Aorta (tissue), 5 donors: Measurements from ENCODE around the gene STAP2. TPM values are rescaled to one million over a fixed set of nuclear protein-coding genes. Genes with fewer than 3 reads are reported as not detected.
"Not testable (repeated sequence)": the region's sequence is repeated elsewhere in the genome, so short reads cannot be mapped to it uniquely, and the experiment has no call there.

Experiments used
- ATAC-seq: fragments of 200-7000 bp; cut with Tn5 transposase; one replicate; pipeline ENCODE4 v1.9.1; 2022; ENCODE audit warnings: moderate library complexity; ENCODE audit not compliant: low FRiP score
- DNase-seq, 2 donors: peaks; one replicate each; pipeline ENCODE4 v3.0.0-alpha.2; 2020
- H3K27ac ChIP-seq, 2 donors: one replicate each; pipeline ENCODE4 v1.5.1; 2013; ENCODE audit warnings: low read length in 2 of 2, mild to moderate bottlenecking in 2 of 2, moderate library complexity in 2 of 2, control low read depth in 1 of 2, inconsistent platforms in 1 of 2, low read depth in 1 of 2
- H3K27me3 ChIP-seq, 2 donors: one replicate each; pipeline ENCODE4 v1.6.1; 2013; ENCODE audit warnings: control low read depth in 1 of 2, low read length in 1 of 2, mild to moderate bottlenecking in 1 of 2, moderate library complexity in 1 of 2; ENCODE audit not compliant: insufficient read depth in 2 of 2, control insufficient read depth in 1 of 2
- H3K36me3 ChIP-seq, 2 donors: one replicate each; pipeline ENCODE4 v1.6.1; 2013; ENCODE audit warnings: control low read depth in 1 of 2, low read length in 1 of 2, mild to moderate bottlenecking in 1 of 2; ENCODE audit not compliant: insufficient read depth in 2 of 2, control insufficient read depth in 1 of 2
- H3K4me1 ChIP-seq, 2 donors: one replicate each; pipeline ENCODE4 v1.6.1; 2013; ENCODE audit warnings: low read length in 2 of 2, control low read depth in 1 of 2, mild to moderate bottlenecking in 1 of 2, moderate library complexity in 1 of 2; ENCODE audit not compliant: insufficient read depth in 2 of 2, control insufficient read depth in 1 of 2
- H3K4me3 ChIP-seq, 2 donors: one replicate each; pipeline ENCODE4 v1.5.1; 2013; ENCODE audit warnings: low read length in 2 of 2, control low read depth in 1 of 2, mild to moderate bottlenecking in 1 of 2
- H3K9me3 ChIP-seq: one replicate; pipeline ENCODE4 v1.6.1; 2013; ENCODE audit warnings: mild to moderate bottlenecking, low read length; ENCODE audit not compliant: control insufficient read depth
- WGBS, 2 donors: extraction: QIAGEN DNeasy Blood & Tissue Kit; methylation state at CpG; one replicate each; pipeline ENCODE4 v1.1.7; 2013; 5-methylcytosine and 5-hydroxymethylcytosine counted together
- intact Hi-C, 2 donors: fragments of 100-400 bp; cut with DNase I; formaldehyde crosslinking; loops; one replicate each; pipeline versions ENCODE4 v1.14.2 to v1.15.0; 2022
- polyA plus RNA-seq, 2 donors: library from polyadenylated mRNA; stranded (reverse); fragments of 200-250 nt; gene quantifications; one replicate each; pipeline ENCODE4 v1.2.3, GENCODE V29; 2013
- total RNA-seq, 2 donors: library from RNA; stranded (reverse); fragmentation: NEBNext Ultra II Directional; extraction: Animal tissue kit (Norgen Biotek cat#: 25700); gene quantifications; one replicate each; pipeline ENCODE4 v1.2.1, GENCODE V29; 2021
- donor health status: healthy with polysubstance abuse.
- donor health status: Bipolar disorder and iron deficiency.
- donor health status: DM: no; HTN: no; CAD: no.
- donor health status: DM: no; HTN: no; CAD: no.
- donor health status: DM: yes; HTN: yes; CAD: no.

Gene STAP2
- total and polyA plus RNA-seq, 4 donors, result 0.13 to 27.8 (median 2.1) TPM

DNA sequence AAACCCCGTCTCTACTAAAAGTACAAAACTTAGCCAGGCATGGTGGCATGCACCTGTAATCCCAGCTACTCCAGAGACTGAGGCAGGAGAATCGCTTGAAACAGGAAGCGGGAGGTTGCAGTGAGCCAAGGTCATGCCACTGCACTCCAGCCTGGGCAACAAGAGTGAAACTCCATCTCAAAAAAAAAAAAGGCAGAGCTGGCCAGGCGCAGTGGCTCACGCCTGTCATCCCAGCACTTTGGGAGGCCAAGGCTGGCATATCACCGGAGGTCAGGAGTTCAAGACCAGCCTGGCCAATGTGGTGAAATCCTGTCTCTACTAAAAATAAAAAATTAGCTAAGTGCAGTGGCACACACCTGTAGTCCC lies 64.3 kb downstream of the STAP2 start:
- ATAC-seq, DNase-seq, H3K9me3 ChIP-seq, H3K27ac ChIP-seq, intact Hi-C loops, H3K36me3 ChIP-seq, H3K4me1 ChIP-seq, H3K27me3 ChIP-seq, H3K4me3 ChIP-seq: not testable (repeated sequence)
- WGBS, 2 donors, result 90 to 91% methylated on average over 6 of the region's 6 CpGs

Other genes with a start within 250 kb of the STAP2 start
- 10 to 100 TPM; 80.8 to 97.8 TPM for gene MAP2K2, start 214.7 kb downstream of the STAP2 start, total RNA-seq
- gene MAP2K2, start 214.7 kb downstream of the STAP2 start, polyA plus RNA-seq, result 100 to 1,000 TPM in 1 of 2 donors, 10 to 100 TPM in 1; 82.4 to 230 TPM
- gene CREB3L3, start 185.2 kb downstream of the STAP2 start, total RNA-seq, result not detected
- gene CREB3L3, start 185.2 kb downstream of the STAP2 start, polyA plus RNA-seq, result 10 to 100 TPM in 1 of 2 donors, under 1 TPM in 1; 0.15 to 25.2 TPM
- 10 to 100 TPM; 19.4 to 23.5 TPM for gene SIRT6, start 156.3 kb downstream of the STAP2 start, total RNA-seq
- 10 to 100 TPM; 13.5 to 26.1 TPM for gene SIRT6, start 156.3 kb downstream of the STAP2 start, polyA plus RNA-seq
- under 1 TPM; 0.29 to 0.63 TPM for gene ANKRD24, start 156.1 kb downstream of the STAP2 start, total RNA-seq
- 1 to 10 TPM in 1 of 2 donors, under 1 TPM in 1; 0.74 to 1.6 TPM for gene ANKRD24, start 156.1 kb downstream of the STAP2 start, polyA plus RNA-seq
- 1 to 10 TPM; 3.3 to 3.7 TPM for gene EBI3, start 109.3 kb downstream of the STAP2 start, total RNA-seq
- 1 to 10 TPM; 1.3 to 7.9 TPM for gene EBI3, start 109.3 kb downstream of the STAP2 start, polyA plus RNA-seq
- 10 to 100 TPM; 12.5 to 15.0 TPM for gene YJU2, start 91.7 kb downstream of the STAP2 start, total RNA-seq
- gene YJU2, start 91.7 kb downstream of the STAP2 start, polyA plus RNA-seq, result 10 to 100 TPM; 12.4 to 25.2 TPM
- not detected for gene SHD, start 59.6 kb downstream of the STAP2 start, total RNA-seq
- gene SHD, start 59.6 kb downstream of the STAP2 start, polyA plus RNA-seq, result 1 to 10 TPM in 1 of 2 donors, not detected in 1; 1.5 TPM
- gene TMIGD2, start 36.4 kb downstream of the STAP2 start, total RNA-seq, result under 1 TPM in 1 of 2 donors, not detected in 1; 0.26 TPM
- 1 to 10 TPM in 1 of 2 donors, under 1 TPM in 1; 0.23 to 1.4 TPM for gene TMIGD2, start 36.4 kb downstream of the STAP2 start, polyA plus RNA-seq
- under 1 TPM in 1 of 2 donors, not detected in 1; 0.84 TPM for gene FSD1, start 34.2 kb downstream of the STAP2 start, total RNA-seq
- gene FSD1, start 34.2 kb downstream of the STAP2 start, polyA plus RNA-seq, result not detected
- gene MPND, start 4.7 kb upstream of the STAP2 start, total RNA-seq, result 10 to 100 TPM; 13.5 to 14.3 TPM
- gene MPND, start 4.7 kb upstream of the STAP2 start, polyA plus RNA-seq, result 10 to 100 TPM; 16.0 to 17.9 TPM
- gene SH3GL1, start 61.7 kb upstream of the STAP2 start, total RNA-seq, result 10 to 100 TPM; 66.5 to 69.7 TPM
- gene SH3GL1, start 61.7 kb upstream of the STAP2 start, polyA plus RNA-seq, result 10 to 100 TPM; 37.7 to 48.6 TPM
- gene CHAF1A, start 63.8 kb upstream of the STAP2 start, total RNA-seq, result 1 to 10 TPM; 6.5 to 7.0 TPM
- 1 to 10 TPM; 5.2 to 9.3 TPM for gene CHAF1A, start 63.8 kb upstream of the STAP2 start, polyA plus RNA-seq
- 10 to 100 TPM; 84.9 to 86.7 TPM for gene UBXN6, start 119.0 kb upstream of the STAP2 start, total RNA-seq
- gene UBXN6, start 119.0 kb upstream of the STAP2 start, polyA plus RNA-seq, result 100 to 1,000 TPM in 1 of 2 donors, 10 to 100 TPM in 1; 78.5 to 181 TPM
- 10 to 100 TPM; 23.6 to 36.1 TPM for gene HDGFL2, start 133.5 kb upstream of the STAP2 start, total RNA-seq
- 10 to 100 TPM; 15.4 to 47.9 TPM for gene HDGFL2, start 133.5 kb upstream of the STAP2 start, polyA plus RNA-seq
- gene PLIN4, start 179.7 kb upstream of the STAP2 start, total RNA-seq, result 1 to 10 TPM; 5.7 to 7.4 TPM
- gene PLIN4, start 179.7 kb upstream of the STAP2 start, polyA plus RNA-seq, result under 1 TPM; 0.61 to 0.63 TPM
- gene PLIN5, start 196.4 kb upstream of the STAP2 start, total RNA-seq, result 1 to 10 TPM; 2.0 to 3.8 TPM
- 1 to 10 TPM in 1 of 2 donors, under 1 TPM in 1; 0.38 to 2.4 TPM for gene PLIN5, start 196.4 kb upstream of the STAP2 start, polyA plus RNA-seq
- 1 to 10 TPM; 1.4 to 2.8 TPM for gene LRG1, start 201.2 kb upstream of the STAP2 start, total RNA-seq
- gene LRG1, start 201.2 kb upstream of the STAP2 start, polyA plus RNA-seq, result 1 to 10 TPM in 1 of 2 donors, under 1 TPM in 1; 0.75 to 1.5 TPM
- gene SEMA6B, start 220.9 kb upstream of the STAP2 start, total RNA-seq, result 10 to 100 TPM; 25.6 to 32.0 TPM
- gene SEMA6B, start 220.9 kb upstream of the STAP2 start, polyA plus RNA-seq, result 1 to 10 TPM in 1 of 2 donors, under 1 TPM in 1; 0.43 to 1.5 TPM